ENCODE measurements around the gene SLC25A10.
"Not testable (repeated sequence)": the region's sequence is repeated elsewhere in the genome, so short reads cannot be mapped to it uniquely, and the experiment has no call there.

Gene SLC25A10

GRCh38 chr17:81719410-81720266, 7.6 kb downstream of the SLC25A10 start:
- DNase-seq (ENCODE audit: low read depth in 4 of 4, low spot score in 1 of 4) = no peak

- no peak for DNase-seq (ENCODE audit: low read depth in 4 of 4, low spot score in 1 of 4)
Observed at GRCh38 chr17:81720267-81721071, 8.4 kb downstream of the SLC25A10 start.

GRCh38 chr17:81722184-81723120, 10.4 kb downstream of the SLC25A10 start:
- no peak for DNase-seq (ENCODE audit: low read depth in 4 of 4, low spot score in 1 of 4)

- DNase-seq (ENCODE audit: low read depth in 4 of 4, low spot score in 1 of 4) = no peak
Observed at GRCh38 chr17:81723651-81724209, 11.6 kb downstream of the SLC25A10 start.

GRCh38 chr17:81725439-81725838, 13.4 kb downstream of the SLC25A10 start:
- DNase-seq (ENCODE audit: low read depth in 4 of 4, low spot score in 1 of 4) = no peak

GRCh38 chr17:81726004-81726403, 13.9 kb downstream of the SLC25A10 start:
- no peak for DNase-seq (ENCODE audit: low read depth in 4 of 4, low spot score in 1 of 4)

- no peak for DNase-seq (ENCODE audit: low read depth in 4 of 4, low spot score in 1 of 4)
Observed at GRCh38 chr17:81727324-81728031, 15.4 kb downstream of the SLC25A10 start.

- peak in 2 of 4 experiments; percentile 48 to 64 for DNase-seq (ENCODE audit: low read depth in 4 of 4, low spot score in 1 of 4)
Observed at GRCh38 chr17:81733507-81734404, 21.7 kb downstream of the SLC25A10 start.

GRCh38 chr17:81734405-81735263, 22.6 kb downstream of the SLC25A10 start:
- no peak for DNase-seq (ENCODE audit: low read depth in 4 of 4, low spot score in 1 of 4)

GRCh38 chr17:81735264-81736102, 23.4 kb downstream of the SLC25A10 start:
- no peak for DNase-seq (ENCODE audit: low read depth in 4 of 4, low spot score in 1 of 4)

GRCh38 chr17:81737947-81738800, 26.1 kb downstream of the SLC25A10 start:
- no peak for DNase-seq (ENCODE audit: low read depth in 4 of 4, low spot score in 1 of 4)

- DNase-seq (ENCODE audit: low read depth in 4 of 4, low spot score in 1 of 4) = no peak
Observed at GRCh38 chr17:81738801-81739393, 26.8 kb downstream of the SLC25A10 start.

GRCh38 chr17:81739593-81739992, 27.5 kb downstream of the SLC25A10 start:
- not testable (repeated sequence) for DNase-seq (ENCODE audit: low read depth in 4 of 4, low spot score in 1 of 4)

- no peak for DNase-seq (ENCODE audit: low read depth in 4 of 4, low spot score in 1 of 4)
Observed at GRCh38 chr17:81740395-81740961, 28.4 kb downstream of the SLC25A10 start.

GRCh38 chr17:81741049-81741593, 29.0 kb downstream of the SLC25A10 start:
- DNase-seq (ENCODE audit: low read depth in 4 of 4, low spot score in 1 of 4) = no peak
